HepG2 (cell line): ENCODE results near the gene SIK3. TPM values are rescaled to one million over a fixed set of nuclear protein-coding genes. Genes with fewer than 3 reads are reported as not detected.
A peak's percentile ranks its signal among the peaks of the same experiment; 100 is the strongest.

Source experiments
- ATAC-seq: fragments of 200-7000 bp; cut with Tn5 transposase; 3 replicates; pipeline ENCODE4 v1.9.1; 2020; ENCODE audit warnings: mild to moderate bottlenecking, moderate library complexity
- BruUV-seq: library from RNA; stranded (reverse); fragments of 400-500 nt; replicated peaks from 2 replicates; lab custom pipeline; 2021; lab: Mats Ljungman, UMichigan
- CTCF ChIA-PET: fragments of 300-600 bp; formaldehyde crosslinking; extraction: SDS; loops from one replicate; lab custom pipeline; 2021; ENCODE audit warnings: low total read pairs, inconsistent platforms, low intra/inter-chr PET ratio; lab: Yijun Ruan, JAX
- POLR2A ChIA-PET: fragments of 350-600 bp; sonication (Branson Sonifier 250); formaldehyde crosslinking; loops from one replicate; lab custom pipeline; 2020; ENCODE audit warnings: antibody characterized with exemption, inconsistent platforms; lab: Yijun Ruan, JAX
- DNase-seq: peaks from one replicate; pipeline ENCODE4 v3.0.0-alpha.2; 2015; ENCODE audit warnings: low spot score
- FAIRE-seq: peaks from 3 replicates; lab custom pipeline; 2011; peaks lifted over from hg19 to GRCh38; lab: Jason Lieb, UNC
- H2AFZ ChIP-seq: one replicate; pipeline ENCODE4 v1.6.1; 2011; ENCODE audit warnings: low read length, inconsistent platforms
- H3K27ac ChIP-seq: fragments of 300-600 bp; 3 replicates; pipeline ENCODE4 v1.8.0; 2011; ENCODE audit warnings: mixed run types, mild to moderate bottlenecking, mixed read lengths, low read length, inconsistent platforms; ENCODE audit not compliant: insufficient read depth; ENCODE audit errors: extremely low read length
- H3K27me3 ChIP-seq, 2 experiments: fragments of 200-600 bp in 1 of 2; 2 replicates in 1 of 2; 3 replicates in 1 of 2; pipeline versions ENCODE4 v1.6.0 to v1.8.0; 2011; ENCODE audit warnings: low read length in 2 of 2, mild to moderate bottlenecking in 2 of 2, moderate library complexity in 2 of 2, inconsistent platforms in 1 of 2; ENCODE audit not compliant: insufficient read depth in 2 of 2, control insufficient read depth in 1 of 2
- H3K36me3 ChIP-seq, 2 experiments: fragments of 200-600 bp in 1 of 2; replicated peaks in 1 of 2; 2 replicates in 1 of 2; 3 replicates in 1 of 2; pipeline versions ENCODE4 v1.5.1 to v1.8.0; 2011; ENCODE audit warnings: low read length in 2 of 2, inconsistent platforms in 1 of 2; ENCODE audit not compliant: insufficient read depth in 2 of 2, control insufficient read depth in 1 of 2
- H3K4me1 ChIP-seq: 2 replicates; pipeline ENCODE4 v1.5.1; 2012; ENCODE audit warnings: low read length, inconsistent platforms; ENCODE audit not compliant: insufficient read depth
- H3K4me2 ChIP-seq: 2 replicates; pipeline ENCODE4 v1.6.0; 2011; ENCODE audit warnings: low read depth, low read length, inconsistent platforms
- H3K4me3 ChIP-seq, 3 experiments: fragments of 200-600 bp in 1 of 3; sonication (generic), shearing (Covaris generic) in 1 of 3; replicated peaks in 1 of 3; 2 replicates each; pipeline ENCODE4 v1.5.1; 2011 to 2016; ENCODE audit warnings: low read length in 3 of 3, inconsistent platforms in 2 of 3, low read depth in 2 of 3, mild to moderate bottlenecking in 2 of 3, control low read depth in 1 of 3, mixed read lengths in 1 of 3; ENCODE audit not compliant: insufficient read depth in 1 of 3
- H3K79me2 ChIP-seq: one replicate; pipeline ENCODE4 v1.6.1; 2011; ENCODE audit warnings: low read length, inconsistent platforms; ENCODE audit not compliant: insufficient read depth
- H3K9ac ChIP-seq: 2 replicates; pipeline ENCODE4 v1.6.0; 2011; ENCODE audit warnings: mild to moderate bottlenecking, low read depth, low read length, inconsistent platforms; ENCODE audit not compliant: insufficient read depth
- H3K9me3 ChIP-seq: 2 replicates; pipeline ENCODE4 v1.5.1; 2012; ENCODE audit warnings: mild to moderate bottlenecking, low read length
- H4K20me1 ChIP-seq: 2 replicates; pipeline ENCODE4 v1.6.0; 2011; ENCODE audit warnings: inconsistent platforms, mild to moderate bottlenecking, low read length, moderate library complexity; ENCODE audit not compliant: insufficient read depth
- ARID5B ChIP-seq: IDR thresholded peaks from 2 replicates; pipeline ENCODE4 v1.4.0; 2020; ENCODE audit warnings: mild to moderate bottlenecking, missing genetic modification reagents
- CENPX ChIP-seq: sonication (generic); formaldehyde crosslinking; IDR thresholded peaks from 2 replicates; pipeline ENCODE4 v1.9.0; 2021; ENCODE audit warnings: mild to moderate bottlenecking, missing genetic modification reagents, moderate library complexity
- CREM ChIP-seq, 2 experiments: sonication (generic) in 1 of 2; formaldehyde crosslinking in 1 of 2; IDR thresholded peaks; 2 replicates each; pipeline versions ENCODE4 v1.4.0 to v1.6.1; 2016 to 2020; ENCODE audit warnings: antibody characterized with exemption in 1 of 2, mild to moderate bottlenecking in 1 of 2, missing genetic modification reagents in 1 of 2
- DDIT3 ChIP-seq: sonication (generic); formaldehyde crosslinking; IDR thresholded peaks from 2 replicates; pipeline ENCODE4 v1.4.0; 2020; ENCODE audit warnings: mild to moderate bottlenecking, missing genetic modification reagents
- FOXP4 ChIP-seq: sonication (generic); formaldehyde crosslinking; IDR thresholded peaks from 2 replicates; pipeline ENCODE4 v1.4.0; 2020; ENCODE audit warnings: missing genetic modification reagents
- GATAD2A ChIP-seq: IDR thresholded peaks from 2 replicates; pipeline ENCODE4 v1.6.1; 2016
- HNF4A ChIP-seq: sonication (generic); formaldehyde crosslinking; IDR thresholded peaks from 2 replicates; pipeline ENCODE4 v1.4.0; 2020; ENCODE audit warnings: missing genetic modification reagents
- MIER3 ChIP-seq: IDR thresholded peaks from 2 replicates; pipeline ENCODE4 v1.6.1; 2016; ENCODE audit warnings: missing compliant biosample characterization, borderline replicate concordance
- NCOA2 ChIP-seq: sonication (generic); formaldehyde crosslinking; IDR thresholded peaks from 2 replicates; pipeline ENCODE4 v1.8.0; 2022; ENCODE audit warnings: inconsistent platforms
- PAXIP1 ChIP-seq: sonication (generic); formaldehyde crosslinking; conservative IDR thresholded peaks from 2 replicates; pipeline ENCODE4 v1.4.0; 2020; ENCODE audit warnings: mild to moderate bottlenecking, missing genetic modification reagents, moderate library complexity
- POGZ ChIP-seq: sonication (generic); formaldehyde crosslinking; IDR thresholded peaks from 2 replicates; pipeline ENCODE4 v1.4.0; 2020; ENCODE audit warnings: mild to moderate bottlenecking, missing genetic modification reagents
- RFXAP ChIP-seq: sonication (generic); formaldehyde crosslinking; IDR thresholded peaks from 2 replicates; pipeline ENCODE4 v1.4.0; 2020; ENCODE audit warnings: missing genetic modification reagents, borderline replicate concordance
- TOE1 ChIP-seq: sonication (generic); formaldehyde crosslinking; IDR thresholded peaks from 2 replicates; pipeline ENCODE4 v1.4.0; 2020; ENCODE audit warnings: mild to moderate bottlenecking, missing genetic modification reagents
- ZFY ChIP-seq: sonication (generic); formaldehyde crosslinking; IDR thresholded peaks from 2 replicates; pipeline ENCODE4 v1.4.0; 2020; ENCODE audit warnings: missing genetic modification reagents
- ZNF136 ChIP-seq: sonication (generic); formaldehyde crosslinking; IDR thresholded peaks from 2 replicates; pipeline ENCODE4 v1.8.1; 2022; ENCODE audit warnings: low read depth, mild to moderate bottlenecking, moderate library complexity, missing genetic modification reagents
- ZNF713 ChIP-seq: sonication (generic); formaldehyde crosslinking; IDR thresholded peaks from 2 replicates; pipeline ENCODE4 v1.4.0; 2020; ENCODE audit warnings: mild to moderate bottlenecking, missing genetic modification reagents
- WGBS: methylation state at CpG from one replicate; pipeline ENCODE4 v1.1.6; 2017; ENCODE audit warnings: low lambda C conversion rate; 5-methylcytosine and 5-hydroxymethylcytosine counted together
- in situ Hi-C: cut with HindIII; loops from 2 replicates; pipeline ENCODE4 v1.10.0; 2017; ENCODE audit warnings: low pct_unique_long_range_greater_than_20kb; ENCODE audit not compliant: extremely low pct_ligation_motif_present
- intact Hi-C: fragments of 100-400 bp; cut with micrococcal nuclease; formaldehyde crosslinking; loops from one replicate; pipeline ENCODE4 v1.10.0; 2022; ENCODE audit not compliant: unreplicated experiment
- polyA plus RNA-seq, 8 experiments: library from polyadenylated mRNA; depleted of rRNA in 3 of 8; stranded (reverse) in 7 of 8; unstranded in 1 of 8; fragments of >200 nt; fragmentation: Illumina TruSeq in 4 of 8; extraction: Trizol in 4 of 8; gene quantifications; 2 replicates each; pipeline versions ENCODE4 v1.2.1 to v1.2.3, GENCODE V29; 2011 to 2016; ENCODE audit warnings: low read depth in 4 of 8, missing spikeins in 1 of 8, mixed read lengths in 1 of 8; ENCODE audit not compliant: insufficient read depth in 1 of 8
- total RNA-seq, 5 experiments: library from RNA; depleted of rRNA; stranded (reverse); fragments of >200 nt; fragmentation: Illumina TruSeq; extraction: Trizol; gene quantifications; 2 replicates each; pipeline ENCODE4 v1.2.3, GENCODE V29; 2016; ENCODE audit warnings: low read depth in 1 of 5

SIK3 gene
- total and polyA plus RNA-seq, 2 of the 13 experiments (the other 11 are each of a cell fraction or from before 2014, with no cell fraction given): 5.7 to 9.8 TPM

- ChIA-PET POLR2A (interaction anchor here (0.6 to 1.3 kb wide), 4 partner anchors 26 to 283 kb away, joined by 3 to 7 read pairs (median 4); partner anchors contain the start of gene PAFAH1B2), CTCF (no interaction called here)
- ATAC-seq: peak; percentile 83
- no peak for TF ChIP-seq MIER3 (CRISPR knock-in tag)
- no peak for TF ChIP-seq ZFY
- TF ChIP-seq GATAD2A (CRISPR knock-in tag): peak; percentile 85
- TF ChIP-seq POGZ (CRISPR knock-in tag): peak; percentile 32; the same call in 1 of the 2 replicates
- TF ChIP-seq PAXIP1 (CRISPR knock-in tag): peak; percentile 55
- 0 out of 2 replicates have a peak, but pooled peaks have one; percentile 31 for TF ChIP-seq RFXAP (CRISPR knock-in tag)
- peak; percentile 50; the same call in 1 of the 2 replicates for TF ChIP-seq NCOA2 (CRISPR knock-in tag)
- peak; percentile 41; the same call in 1 of the 2 replicates for TF ChIP-seq HNF4A
- no peak for TF ChIP-seq ZNF713 (CRISPR knock-in tag)
- TF ChIP-seq ARID5B (CRISPR knock-in tag): peak; percentile 83
- no peak for TF ChIP-seq TOE1 (CRISPR knock-in tag)
- peak; percentile 54 for TF ChIP-seq FOXP4 (CRISPR knock-in tag)
- peak; percentile 39; the same call in 1 of the 2 replicates for TF ChIP-seq CREM (IDR thresholded peaks at IDR 0.05)
- TF ChIP-seq CREM (CRISPR knock-in tag; IDR thresholded peaks at IDR 0.05): no peak
- TF ChIP-seq DDIT3 (CRISPR knock-in tag): no peak
- TF ChIP-seq CENPX (CRISPR knock-in tag): no peak
- no peak for TF ChIP-seq ZNF136 (CRISPR knock-in tag)
Measured at GRCh38 chr11:117071344-117071787, 26.9 kb downstream of the SIK3 start.

More at GRCh38 chr11:117071344-117071787, 26.9 kb downstream of the SIK3 start:
- no peak overlapping the region for H2AFZ ChIP-seq
- no peaks in the 10 kb centered on the region for H3K9me3 ChIP-seq
- DNase-seq: peak; percentile 84
- no peak overlapping the region for H3K27ac ChIP-seq
- H3K36me3 ChIP-seq: no peaks in the 10 kb centered on the region
- H3K79me2 ChIP-seq: peaks cover 45% of the 10 kb centered on the region
- peaks cover 82% of the 10 kb centered on the region for H4K20me1 ChIP-seq
- H3K4me1 ChIP-seq: peaks cover 62% of the 10 kb centered on the region
- intact Hi-C loops (no loop called here), in situ Hi-C loops (no loop called here)
- H3K4me3 ChIP-seq: no peak overlapping the region; a peak in 1 of 6 replicates
- no peak overlapping the region for H3K9ac ChIP-seq
- H3K4me2 ChIP-seq: peak overlapping the region; percentile 59
- no peaks in the 10 kb centered on the region for H3K27me3 ChIP-seq
- FAIRE-seq: no peak
- no TSS peak for BruUV-seq
- WGBS: 17% methylated on average over 3 of the region's 3 CpGs
